Measurements from ENCODE around the gene FAM81A.

DNA sequence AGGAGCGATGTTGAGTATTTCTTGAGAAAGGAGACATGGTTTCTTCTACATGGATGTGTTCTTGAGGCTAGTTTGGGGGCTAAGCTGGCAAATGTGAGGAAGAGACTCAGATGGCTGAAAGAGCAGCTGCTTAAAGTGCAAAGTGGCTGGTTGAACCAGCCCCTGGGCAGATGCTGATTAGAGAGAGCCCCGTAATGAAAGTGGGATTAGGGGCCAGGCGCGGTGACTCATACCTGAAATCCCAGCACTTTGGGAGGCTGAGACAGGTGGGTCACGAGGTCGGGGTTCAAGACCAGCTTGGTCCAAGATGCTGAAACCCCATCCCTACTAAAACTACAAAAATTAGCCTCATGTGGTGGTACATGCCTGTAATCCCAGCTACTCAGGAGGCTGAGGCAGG lies 98.6 kb downstream of the FAM81A start:
- TF ChIP-seq, protein P1, sequence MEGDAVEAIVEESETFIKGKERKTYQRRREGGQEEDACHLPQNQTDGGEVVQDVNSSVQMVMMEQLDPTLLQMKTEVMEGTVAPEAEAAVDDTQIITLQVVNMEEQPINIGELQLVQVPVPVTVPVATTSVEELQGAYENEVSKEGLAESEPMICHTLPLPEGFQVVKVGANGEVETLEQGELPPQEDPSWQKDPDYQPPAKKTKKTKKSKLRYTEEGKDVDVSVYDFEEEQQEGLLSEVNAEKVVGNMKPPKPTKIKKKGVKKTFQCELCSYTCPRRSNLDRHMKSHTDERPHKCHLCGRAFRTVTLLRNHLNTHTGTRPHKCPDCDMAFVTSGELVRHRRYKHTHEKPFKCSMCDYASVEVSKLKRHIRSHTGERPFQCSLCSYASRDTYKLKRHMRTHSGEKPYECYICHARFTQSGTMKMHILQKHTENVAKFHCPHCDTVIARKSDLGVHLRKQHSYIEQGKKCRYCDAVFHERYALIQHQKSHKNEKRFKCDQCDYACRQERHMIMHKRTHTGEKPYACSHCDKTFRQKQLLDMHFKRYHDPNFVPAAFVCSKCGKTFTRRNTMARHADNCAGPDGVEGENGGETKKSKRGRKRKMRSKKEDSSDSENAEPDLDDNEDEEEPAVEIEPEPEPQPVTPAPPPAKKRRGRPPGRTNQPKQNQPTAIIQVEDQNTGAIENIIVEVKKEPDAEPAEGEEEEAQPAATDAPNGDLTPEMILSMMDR (IDR thresholded peaks at IDR 0.05), result no peak
- no peak for TF ChIP-seq POLR2A (IDR thresholded peaks at IDR 0.05)
